ENCODE measurements around the gene ACVR1B.

Gene ACVR1B

GRCh38 chr12:52014567-52015530 is 63.4 kb downstream of the ACVR1B start:
- no peak overlapping the region for H3K4me3 ChIP-seq (ENCODE audit: low read depth, low read length)
- no peak for DNase-seq (ENCODE audit: low read depth)

- no peak overlapping the region for H3K4me3 ChIP-seq (ENCODE audit: low read depth, low read length)
- no peak for DNase-seq (ENCODE audit: low read depth)
These were observed 64.1 kb downstream of the ACVR1B start for GRCh38 chr12:52015532-52016041.

- no peak overlapping the region for H3K4me3 ChIP-seq (ENCODE audit: low read depth, low read length)
- DNase-seq (ENCODE audit: low read depth): no peak
These were observed 67.1 kb downstream of the ACVR1B start for GRCh38 chr12:52018433-52019112.

- no peak for DNase-seq (ENCODE audit: low read depth)
- no peak overlapping the region for H3K4me3 ChIP-seq (ENCODE audit: low read depth, low read length)
These were observed 67.7 kb downstream of the ACVR1B start for GRCh38 chr12:52019113-52019770.

- DNase-seq (ENCODE audit: low read depth): no peak
- H3K4me3 ChIP-seq (ENCODE audit: low read depth, low read length): no peak overlapping the region
These were observed 69.2 kb downstream of the ACVR1B start for GRCh38 chr12:52020539-52021336.

- H3K4me3 ChIP-seq (ENCODE audit: low read depth, low read length): peak overlapping the region; percentile 50
- DNase-seq (ENCODE audit: low read depth): no peak
These were observed 71.3 kb downstream of the ACVR1B start for GRCh38 chr12:52022841-52023181.

GRCh38 chr12:52023182-52023975 is 71.9 kb downstream of the ACVR1B start:
- DNase-seq (ENCODE audit: low read depth): no peak
- H3K4me3 ChIP-seq (ENCODE audit: low read depth, low read length): peak overlapping the region; percentile 50

GRCh38 chr12:52023976-52024688 is 72.6 kb downstream of the ACVR1B start:
- peak overlapping the region; percentile 50 for H3K4me3 ChIP-seq (ENCODE audit: low read depth, low read length)
- DNase-seq (ENCODE audit: low read depth): no peak

- no peak for DNase-seq (ENCODE audit: low read depth)
- H3K4me3 ChIP-seq (ENCODE audit: low read depth, low read length): no peak overlapping the region
These were observed 73.3 kb downstream of the ACVR1B start for GRCh38 chr12:52024845-52025230.

GRCh38 chr12:52026263-52026662 is 74.8 kb downstream of the ACVR1B start:
- H3K4me3 ChIP-seq (ENCODE audit: low read depth, low read length): no peak overlapping the region
- no peak for DNase-seq (ENCODE audit: low read depth)

- H3K4me3 ChIP-seq (ENCODE audit: low read depth, low read length): no peak overlapping the region
- no peak for DNase-seq (ENCODE audit: low read depth)
These were observed 75.8 kb downstream of the ACVR1B start for GRCh38 chr12:52027085-52027843.

GRCh38 chr12:52029685-52030084 is 78.2 kb downstream of the ACVR1B start:
- no peak overlapping the region for H3K4me3 ChIP-seq (ENCODE audit: low read depth, low read length)
- DNase-seq (ENCODE audit: low read depth): no peak

GRCh38 chr12:52032446-52032803 is 80.9 kb downstream of the ACVR1B start:
- H3K4me3 ChIP-seq (ENCODE audit: low read depth, low read length): peak overlapping the region; percentile 41
- no peak for DNase-seq (ENCODE audit: low read depth)

GRCh38 chr12:52032804-52033445 is 81.4 kb downstream of the ACVR1B start:
- DNase-seq (ENCODE audit: low read depth): peak; percentile 93

GRCh38 chr12:52033446-52034140 is 82.1 kb downstream of the ACVR1B start:
- H3K4me3 ChIP-seq (ENCODE audit: low read depth, low read length): peak overlapping the region; percentile 47

More at GRCh38 chr12:52032804-52033445, 81.4 kb downstream of the ACVR1B start:
- H3K4me3 ChIP-seq (ENCODE audit: low read depth, low read length): peak overlapping the region; percentile 47

GRCh38 chr12:52035190-52035589 is 83.7 kb downstream of the ACVR1B start:
- no peak overlapping the region for H3K4me3 ChIP-seq (ENCODE audit: low read depth, low read length)
- DNase-seq (ENCODE audit: low read depth): no peak

More at GRCh38 chr12:52033446-52034140, 82.1 kb downstream of the ACVR1B start:
- DNase-seq (ENCODE audit: low read depth): no peak
